GM18867 (cell line): ENCODE results near the gene UBE3D.
"Not testable (repeated sequence)": the region's sequence is repeated elsewhere in the genome, so short reads cannot be mapped to it uniquely, and the experiment has no call there.

Experiments used
- ATAC-seq: cut with Tn5 transposase; IDR thresholded peaks from one replicate; pipeline ENCODE4 v1.9.1; 2021; ENCODE audit warnings: mild to moderate bottlenecking, moderate library complexity; ENCODE audit not compliant: unreplicated experiment

The UBE3D gene

DNA sequence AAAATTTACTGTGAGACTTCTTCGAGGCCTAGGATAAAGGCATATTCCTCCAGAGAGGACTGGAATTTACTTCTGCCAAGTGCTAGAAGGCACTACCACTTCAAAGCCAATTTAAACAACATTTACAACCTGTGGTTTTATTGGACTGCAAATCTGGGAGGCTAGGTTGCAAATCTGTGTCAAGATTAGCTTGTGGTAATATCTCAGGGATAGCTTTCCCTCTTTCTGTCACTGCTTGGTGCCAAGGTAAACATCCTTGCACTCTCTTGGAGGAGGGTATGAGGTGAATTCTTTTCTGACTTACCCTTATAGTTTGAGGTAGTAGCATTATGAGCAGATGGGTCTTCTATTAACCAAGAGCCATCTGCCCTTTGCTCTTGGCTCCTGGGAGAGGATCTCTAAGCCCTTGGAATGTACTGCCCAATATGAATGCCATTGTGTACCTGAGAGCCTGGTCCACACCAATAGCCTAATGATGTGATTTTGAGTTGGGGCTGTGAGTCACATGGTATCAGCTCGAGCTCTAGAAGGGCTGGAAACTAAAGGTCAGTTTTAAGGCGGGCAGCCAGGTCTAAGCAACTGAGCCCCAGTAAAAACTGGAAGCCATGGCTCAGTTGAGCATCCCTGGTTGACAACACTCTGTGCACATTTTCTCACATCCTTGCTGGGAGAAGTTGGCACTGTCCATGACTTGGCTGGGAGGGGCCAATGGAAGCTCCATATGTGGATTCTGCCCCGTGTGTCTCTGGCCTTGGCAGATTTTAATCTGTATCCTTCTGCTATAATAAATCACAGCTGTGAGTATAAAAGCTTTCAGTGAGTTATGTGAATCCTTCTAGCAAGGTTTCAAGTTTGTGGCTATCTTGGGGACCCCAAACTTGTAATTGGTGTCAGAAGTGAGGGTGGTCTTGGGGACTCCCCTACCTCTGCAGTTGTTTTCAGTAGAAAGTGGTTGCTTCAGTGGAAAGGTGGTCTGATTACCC, 188.1 kb downstream of the UBE3D start:
- no peak for ATAC-seq

DNA sequence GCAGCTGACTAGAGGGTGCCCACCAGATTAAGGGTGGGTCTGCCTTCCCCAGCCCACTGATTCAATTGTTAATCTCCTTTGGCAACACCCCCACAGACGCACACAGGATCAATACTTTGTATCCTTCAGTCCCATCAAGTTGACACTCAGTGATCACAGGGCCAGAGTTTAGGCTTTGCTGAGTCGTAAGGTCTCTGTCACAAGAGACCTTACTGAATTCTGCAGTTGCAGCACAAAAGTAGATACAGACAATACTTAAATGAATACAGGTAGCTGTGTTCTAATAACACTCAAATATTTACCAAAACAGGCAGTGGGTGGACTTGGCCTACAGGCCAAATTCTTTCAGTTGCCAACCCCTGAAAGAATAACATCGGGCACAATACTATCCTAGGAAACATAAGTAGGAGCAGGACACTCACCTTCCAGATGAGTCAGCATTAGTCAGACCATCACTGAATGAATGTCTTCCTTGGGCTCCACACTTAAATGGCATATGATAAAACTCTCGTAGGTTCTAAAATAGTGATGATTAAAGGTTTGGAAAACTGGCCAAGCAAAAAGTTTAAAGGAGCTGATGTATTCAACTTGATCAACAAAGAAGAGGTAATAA, 190.0 kb downstream of the UBE3D start:
- no peak for ATAC-seq

DNA sequence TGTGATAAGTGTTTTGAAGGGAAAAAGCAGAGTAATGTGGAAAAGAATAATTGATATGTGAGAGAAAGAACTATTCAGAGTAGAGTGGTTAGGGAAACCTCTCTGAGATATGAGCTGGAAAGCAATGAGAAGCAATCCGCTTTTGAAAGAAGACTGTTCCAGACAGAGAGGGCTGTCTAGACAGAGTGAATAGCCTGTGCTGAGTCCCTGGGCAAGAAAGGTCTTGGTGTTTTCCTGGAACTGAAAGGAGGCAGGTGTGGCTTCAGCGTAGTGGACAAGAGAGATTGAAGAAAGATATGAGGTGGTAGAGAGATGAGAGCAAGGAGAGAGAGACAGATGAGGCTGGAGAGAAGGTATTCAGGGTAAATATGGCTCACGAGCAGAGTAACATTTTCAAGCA, 190.8 kb downstream of the UBE3D start:
- no peak for ATAC-seq

DNA sequence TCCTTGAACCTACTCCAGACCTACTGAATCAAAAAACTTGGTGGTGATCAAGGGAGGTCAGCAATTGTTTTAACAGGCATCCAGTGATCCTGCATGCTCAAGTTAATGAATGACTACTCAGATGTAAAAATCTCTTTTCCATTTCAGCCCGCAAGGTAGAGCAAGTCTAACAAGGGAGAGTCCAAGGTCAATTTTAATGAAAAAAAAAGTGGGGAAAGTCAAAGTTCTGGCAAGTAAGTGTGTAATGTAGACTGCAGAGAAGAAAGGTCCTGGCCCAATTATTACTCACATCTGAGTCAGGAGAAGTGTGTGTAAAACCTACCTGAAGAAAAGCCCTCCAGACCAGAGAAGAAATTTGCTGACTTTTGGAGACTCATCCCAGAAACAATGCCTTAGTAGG, 193.5 kb downstream of the UBE3D start:
- ATAC-seq, result no peak

DNA sequence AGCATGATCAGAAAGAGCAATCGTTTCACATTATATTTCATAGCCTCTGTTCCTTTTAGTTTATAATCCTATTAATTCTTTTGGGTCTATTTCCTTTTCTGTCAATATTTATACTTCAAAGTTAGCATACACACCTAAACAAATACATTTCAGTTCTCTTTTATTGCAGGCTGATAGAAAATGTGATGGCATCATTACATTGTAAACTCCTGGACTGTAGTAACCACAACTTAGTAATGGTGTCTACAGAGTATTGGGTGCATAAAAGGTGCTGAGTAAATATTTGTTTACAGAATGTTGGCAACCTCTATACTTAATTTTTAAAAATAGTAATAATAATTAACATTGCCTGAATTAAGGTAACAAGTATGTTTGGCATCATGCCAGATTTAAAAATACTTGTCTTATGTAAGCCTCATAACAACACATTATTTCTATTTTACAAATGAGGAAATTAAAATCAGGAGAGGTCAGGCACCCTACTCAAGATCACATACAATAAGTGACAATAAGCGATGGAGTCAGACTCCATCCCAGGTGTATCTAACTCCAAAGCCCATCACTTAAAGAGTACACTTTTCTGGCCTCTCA, 195.0 kb downstream of the UBE3D start:
- ATAC-seq, result no peak

DNA sequence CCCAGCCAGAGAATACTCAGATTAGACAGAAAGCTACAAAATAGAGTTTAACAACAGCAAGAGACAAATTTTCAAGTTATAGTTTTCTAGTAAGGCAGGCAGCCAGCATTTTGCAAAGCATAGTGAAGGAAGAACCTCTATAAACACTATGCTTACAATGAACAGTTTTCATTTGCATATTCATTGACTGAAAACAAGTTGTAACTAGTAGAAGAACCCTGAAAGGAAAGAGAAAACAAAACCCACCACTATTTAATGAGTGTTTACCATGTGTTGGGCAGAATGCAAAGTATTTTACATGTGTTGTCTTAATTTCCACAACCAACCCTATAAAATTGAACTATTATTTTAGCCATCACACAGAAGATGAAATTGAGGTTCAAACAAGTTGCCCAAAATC, 196.1 kb downstream of the UBE3D start:
- ATAC-seq, result peak; percentile 73

DNA sequence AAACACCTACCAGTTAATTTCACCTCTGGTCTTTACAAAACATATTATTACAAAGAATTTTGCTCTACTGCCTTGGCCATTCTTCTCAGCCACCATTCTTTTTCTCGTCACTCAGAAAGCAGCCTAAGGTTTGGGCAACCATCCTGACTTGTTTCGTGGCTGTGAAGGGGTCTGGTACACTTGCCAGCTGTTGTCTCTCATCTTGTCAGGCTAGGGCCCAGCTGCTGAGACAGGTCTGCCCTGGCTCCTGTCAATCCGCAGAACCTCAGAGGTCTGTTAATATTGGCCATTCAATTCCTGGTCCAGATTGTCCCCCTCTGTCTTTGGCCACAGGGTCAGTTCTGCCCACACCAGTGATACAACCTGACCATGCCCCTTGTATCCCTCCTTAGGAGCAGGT, 197.7 kb downstream of the UBE3D start:
- ATAC-seq, result no peak

DNA sequence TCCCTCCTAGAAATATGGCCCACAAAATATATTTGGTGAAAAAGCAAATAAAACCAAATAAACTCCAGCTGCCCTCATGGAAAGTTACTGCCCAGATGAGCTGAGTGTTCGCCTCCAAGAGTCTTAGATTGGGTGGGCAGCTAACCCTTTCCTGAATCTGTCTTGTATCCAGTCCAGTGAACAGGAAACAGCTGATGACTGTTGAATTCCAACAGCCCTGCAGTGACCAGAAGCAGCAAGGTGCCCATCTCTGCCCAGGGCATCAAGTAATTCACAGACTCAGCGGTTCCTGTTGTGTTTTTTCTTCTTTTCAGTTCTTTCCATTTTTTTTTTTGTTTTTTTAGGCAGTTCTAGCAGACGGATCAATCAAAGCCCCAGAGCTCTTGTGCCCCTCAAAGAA, 199.2 kb downstream of the UBE3D start:
- no peak for ATAC-seq

DNA sequence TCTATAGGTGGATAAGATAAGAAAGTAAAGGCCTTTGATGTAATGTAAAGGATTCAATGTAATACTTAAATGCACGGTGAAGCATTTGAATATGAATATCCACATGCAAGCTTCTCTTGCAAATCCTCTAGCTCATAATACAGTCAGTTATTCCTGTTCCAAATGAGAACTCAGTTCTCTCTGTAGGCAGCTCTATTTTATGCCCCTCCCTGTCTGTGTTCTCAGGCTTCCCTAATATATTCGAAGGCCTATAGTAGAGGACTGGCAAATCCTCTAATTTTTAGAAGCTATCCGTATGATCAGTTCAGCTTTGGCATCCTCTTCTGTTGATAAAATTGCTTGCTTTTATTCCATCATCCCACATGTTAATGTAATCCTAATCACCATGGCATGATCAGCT, 200.2 kb downstream of the UBE3D start:
- no peak for ATAC-seq

DNA sequence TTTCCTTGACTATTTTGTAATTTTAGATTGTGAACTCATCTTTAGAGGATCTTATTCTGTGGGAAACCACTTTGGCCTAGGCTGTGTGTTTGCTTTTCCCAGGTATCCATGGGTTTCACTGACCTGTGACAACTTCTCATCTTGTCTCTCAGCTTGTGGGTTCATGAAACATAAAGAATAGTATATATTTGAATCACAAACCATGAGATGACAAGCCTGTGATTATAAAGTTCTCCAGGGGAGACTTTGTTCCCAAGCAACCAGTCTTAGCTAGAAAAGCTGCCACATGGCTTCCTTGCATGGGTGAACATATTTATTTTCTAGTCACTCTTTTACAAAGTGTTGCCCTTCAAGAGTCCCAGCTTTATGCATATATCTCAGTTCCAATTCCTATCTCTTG, 201.9 kb downstream of the UBE3D start:
- no peak for ATAC-seq

DNA sequence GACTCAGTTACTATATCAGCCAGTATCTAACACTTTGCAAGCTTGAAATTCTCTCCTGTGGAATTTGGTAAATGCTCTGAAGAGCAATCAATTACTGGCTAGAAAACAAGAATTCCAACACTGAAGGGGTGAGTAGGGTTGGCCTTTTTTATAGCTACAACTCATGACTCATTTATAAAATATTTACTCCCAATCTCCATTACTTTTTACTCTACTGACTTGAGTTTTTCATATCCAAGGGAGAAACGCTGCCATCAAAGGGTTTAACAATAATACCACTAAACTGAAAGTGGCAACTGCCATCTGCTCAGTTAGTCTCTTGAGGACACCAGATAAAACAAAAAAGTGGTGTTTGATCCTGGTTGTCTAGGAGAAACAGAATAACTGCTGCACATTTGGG, 203.1 kb downstream of the UBE3D start:
- no peak for ATAC-seq

DNA sequence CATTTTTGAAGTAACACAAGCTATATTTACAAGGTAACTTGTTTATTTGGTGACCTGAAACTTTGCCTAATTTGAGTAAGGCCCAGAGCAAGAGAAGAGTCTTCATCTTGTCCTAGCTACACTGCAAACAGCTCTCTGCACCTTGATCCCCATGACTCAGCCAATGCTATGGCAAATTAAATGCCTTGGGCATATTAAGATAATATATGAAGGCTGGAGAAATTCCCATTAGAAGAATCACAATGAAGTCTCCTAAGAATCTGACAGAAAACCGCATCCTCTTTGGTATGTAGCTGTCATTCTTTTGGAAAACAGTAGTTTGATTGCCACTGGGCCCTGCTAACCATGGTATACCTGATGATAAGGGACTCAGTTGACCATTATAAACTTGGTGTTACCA, 204.5 kb downstream of the UBE3D start:
- ATAC-seq, result no peak

DNA sequence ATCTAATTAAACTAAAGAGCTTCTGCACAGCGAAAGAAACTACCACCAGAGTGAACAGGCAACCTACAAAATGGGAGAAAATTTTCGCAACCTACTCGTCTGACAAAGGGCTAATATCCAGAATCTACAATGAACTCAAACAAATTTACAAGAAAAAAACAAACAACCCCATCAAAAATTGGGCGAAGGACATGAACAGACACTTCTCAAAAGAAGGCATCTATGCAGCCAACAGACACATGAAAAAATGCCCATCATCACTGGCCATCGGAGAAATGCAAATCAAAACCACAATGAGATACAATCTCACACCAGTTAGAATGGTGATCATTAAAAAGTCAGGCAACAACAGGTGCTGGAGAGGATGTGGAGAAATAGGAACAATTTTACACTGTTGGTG, 209.6 kb downstream of the UBE3D start:
- ATAC-seq, result not testable (repeated sequence)

DNA sequence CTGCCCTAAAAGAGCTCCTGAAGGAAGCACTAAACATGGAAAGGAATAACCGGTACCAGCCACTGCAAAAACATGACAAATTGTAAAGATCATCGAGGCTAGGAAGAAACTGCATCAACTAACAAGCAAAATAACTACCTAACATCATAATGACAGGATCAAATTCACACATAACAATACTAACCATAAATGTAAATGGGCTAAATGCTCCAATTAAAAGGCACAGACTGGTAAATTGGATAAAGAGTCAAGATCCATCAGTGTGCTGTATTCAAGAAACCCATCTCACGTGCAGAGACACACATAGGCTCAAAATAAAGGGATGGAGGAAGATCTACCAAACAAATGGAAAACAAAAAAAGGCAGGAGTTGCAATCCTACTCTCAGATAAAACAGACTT, 212.7 kb downstream of the UBE3D start:
- not testable (repeated sequence) for ATAC-seq

DNA sequence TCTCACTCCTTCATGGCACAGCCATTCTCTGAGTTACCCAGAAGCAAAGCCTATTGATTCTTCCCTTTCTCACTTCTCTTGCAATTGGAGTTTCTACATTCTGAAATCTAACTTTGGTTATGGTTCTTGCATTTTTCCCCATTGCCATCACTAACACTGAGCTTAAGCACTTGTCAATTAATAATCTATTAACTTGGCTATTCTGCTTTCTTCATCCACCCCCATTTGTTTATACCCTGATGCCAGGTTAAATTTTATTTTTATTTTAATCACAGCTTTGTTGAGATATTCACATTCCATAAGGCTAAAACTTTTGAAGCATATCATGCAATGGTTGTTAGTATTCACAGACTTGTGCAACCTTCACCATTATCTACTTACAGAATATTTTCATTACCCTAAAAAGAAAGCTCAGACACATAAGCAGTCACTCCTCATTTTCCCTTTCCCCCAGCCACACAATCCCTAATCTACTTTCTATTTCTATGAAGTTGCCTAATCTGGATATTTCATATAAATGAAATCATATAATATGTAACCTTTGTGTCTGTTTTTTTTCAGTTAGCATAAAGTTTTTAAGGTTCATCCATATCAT, 222.3 kb downstream of the UBE3D start:
- no peak for ATAC-seq

DNA sequence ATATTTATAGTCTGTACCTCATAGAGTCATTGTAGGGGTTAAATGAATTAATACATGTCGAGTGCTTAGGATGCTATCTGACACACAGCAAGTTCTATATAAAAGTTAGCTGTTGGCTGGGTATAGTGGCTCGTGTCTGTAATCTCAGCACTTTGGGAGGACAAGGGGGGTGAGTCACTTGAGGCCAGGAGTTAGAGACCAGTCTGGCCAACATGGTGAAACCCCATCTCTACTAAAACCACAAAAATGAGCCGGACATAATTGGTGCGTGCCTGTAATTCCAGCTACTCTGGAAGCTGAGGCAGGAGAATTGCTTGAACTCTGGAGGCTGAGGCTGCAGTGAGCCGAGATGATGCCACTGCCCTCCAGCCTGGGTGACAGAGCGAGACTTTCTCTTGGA, 222.9 kb downstream of the UBE3D start:
- ATAC-seq, result no peak
